ENCODE measurements around the gene RELN.

DNA sequence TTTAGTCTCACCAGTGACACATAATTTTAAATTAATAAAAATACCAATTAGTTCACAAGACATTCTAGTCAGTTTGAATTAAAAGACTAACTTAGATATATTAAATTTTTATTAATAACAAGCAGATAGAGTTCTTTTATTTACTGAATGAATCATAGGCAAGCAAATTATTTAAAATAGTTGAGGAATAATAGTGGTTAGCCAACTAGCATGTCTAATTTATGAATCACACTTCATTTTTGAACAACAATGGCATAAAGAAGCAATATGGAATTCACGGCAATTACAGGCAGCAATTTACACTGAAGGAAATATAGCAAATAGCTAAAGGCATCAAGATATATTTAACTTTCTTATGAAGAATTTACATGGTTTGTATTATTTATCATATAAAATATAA is 356.5 kb downstream of the RELN start:
- no peak for TF ChIP-seq PATZ1 (CRISPR knock-in tag; IDR thresholded peaks at IDR 0.05; ENCODE audit: borderline replicate concordance)
- no peak for TF ChIP-seq ZFP30 (CRISPR knock-in tag; IDR thresholded peaks at IDR 0.05)
- TF ChIP-seq ZNF70 (CRISPR knock-in tag; IDR thresholded peaks at IDR 0.05): no peak
- no peak for TF ChIP-seq ISL1 (CRISPR knock-in tag; IDR thresholded peaks at IDR 0.05)
- TF ChIP-seq, protein P1, sequence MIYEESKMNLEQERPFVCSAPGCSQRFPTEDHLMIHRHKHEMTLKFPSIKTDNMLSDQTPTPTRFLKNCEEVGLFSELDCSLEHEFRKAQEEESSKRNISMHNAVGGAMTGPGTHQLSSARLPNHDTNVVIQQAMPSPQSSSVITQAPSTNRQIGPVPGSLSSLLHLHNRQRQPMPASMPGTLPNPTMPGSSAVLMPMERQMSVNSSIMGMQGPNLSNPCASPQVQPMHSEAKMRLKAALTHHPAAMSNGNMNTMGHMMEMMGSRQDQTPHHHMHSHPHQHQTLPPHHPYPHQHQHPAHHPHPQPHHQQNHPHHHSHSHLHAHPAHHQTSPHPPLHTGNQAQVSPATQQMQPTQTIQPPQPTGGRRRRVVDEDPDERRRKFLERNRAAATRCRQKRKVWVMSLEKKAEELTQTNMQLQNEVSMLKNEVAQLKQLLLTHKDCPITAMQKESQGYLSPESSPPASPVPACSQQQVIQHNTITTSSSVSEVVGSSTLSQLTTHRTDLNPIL (CRISPR knock-in tag; IDR thresholded peaks at IDR 0.05; ENCODE audit: low read depth): no peak
- no peak for TF ChIP-seq ESRRG (CRISPR knock-in tag; IDR thresholded peaks at IDR 0.05)
- TF ChIP-seq TOX (CRISPR knock-in tag; IDR thresholded peaks at IDR 0.05; ENCODE audit: borderline replicate concordance): no peak

All from SK-N-SH treated with all-trans-retinoic acid at 6 μM for 48 hours (cell line).